ENCODE results near the gene TBXAS1.

The TBXAS1 gene

GRCh38 chr7:140005754-140006503, 176.9 kb downstream of the TBXAS1 start:
- DNase-seq, result peak; percentile 42

DNA sequence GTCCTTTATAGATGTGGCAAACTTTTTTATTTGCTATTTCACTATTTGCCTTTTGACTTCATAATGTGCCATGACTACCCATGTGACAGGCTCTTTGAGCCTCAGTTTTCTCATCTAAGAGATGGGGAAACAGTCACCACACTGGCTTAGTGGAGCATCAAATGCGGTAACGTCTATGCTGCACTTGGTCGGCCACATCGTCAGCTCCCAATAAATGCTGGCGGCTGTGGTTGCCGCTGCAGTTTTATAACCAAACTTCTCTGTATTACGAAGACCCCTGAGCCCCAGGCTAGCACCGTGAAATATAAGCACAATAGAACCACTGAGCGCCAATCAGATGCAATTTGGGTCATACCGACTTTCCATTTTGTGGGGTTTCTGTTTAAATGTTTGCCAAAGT, 177.5 kb downstream of the TBXAS1 start:
- DNase-seq, result no peak

DNA sequence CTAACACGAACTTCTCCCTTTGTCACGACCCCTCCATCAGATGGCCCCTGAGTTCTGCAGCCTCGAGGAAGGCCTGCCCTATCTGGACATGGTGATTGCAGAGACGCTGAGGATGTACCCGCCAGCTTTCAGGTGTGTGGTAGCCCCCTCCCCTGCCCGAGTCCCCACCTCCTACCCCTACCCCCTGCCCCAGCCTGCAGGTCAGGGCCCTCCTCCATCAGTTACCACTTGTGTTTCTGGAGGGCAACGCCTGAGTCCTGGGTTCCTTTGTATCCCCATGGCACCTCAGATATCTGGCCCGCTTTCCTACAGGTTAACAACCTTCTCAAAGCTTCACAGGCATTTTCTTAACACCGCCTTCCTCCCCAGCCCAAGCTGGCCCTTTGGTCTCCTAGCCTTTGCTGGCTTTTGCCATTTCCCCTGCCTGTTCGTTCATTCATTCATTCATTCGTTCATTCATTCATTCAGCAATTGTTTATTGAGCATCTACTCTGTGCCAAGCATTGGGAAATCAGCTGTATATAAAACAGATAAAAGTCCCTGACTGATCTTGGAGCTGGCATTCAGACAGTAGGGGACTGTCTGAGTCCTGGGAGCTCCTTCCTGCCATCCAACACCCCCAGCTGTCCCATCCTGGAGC, 178.1 kb downstream of the TBXAS1 start:
- DNase-seq, result no peak

GRCh38 chr7:140008755-140009610, 179.9 kb downstream of the TBXAS1 start:
- DNase-seq, result no peak

- DNase-seq, result no peak
Observed at GRCh38 chr7:140009735-140010134, 180.7 kb downstream of the TBXAS1 start.

GRCh38 chr7:140010194-140010895, 181.3 kb downstream of the TBXAS1 start:
- DNase-seq, result no peak

- DNase-seq, result no peak
Observed at GRCh38 chr7:140013676-140014075, 184.6 kb downstream of the TBXAS1 start.

DNA sequence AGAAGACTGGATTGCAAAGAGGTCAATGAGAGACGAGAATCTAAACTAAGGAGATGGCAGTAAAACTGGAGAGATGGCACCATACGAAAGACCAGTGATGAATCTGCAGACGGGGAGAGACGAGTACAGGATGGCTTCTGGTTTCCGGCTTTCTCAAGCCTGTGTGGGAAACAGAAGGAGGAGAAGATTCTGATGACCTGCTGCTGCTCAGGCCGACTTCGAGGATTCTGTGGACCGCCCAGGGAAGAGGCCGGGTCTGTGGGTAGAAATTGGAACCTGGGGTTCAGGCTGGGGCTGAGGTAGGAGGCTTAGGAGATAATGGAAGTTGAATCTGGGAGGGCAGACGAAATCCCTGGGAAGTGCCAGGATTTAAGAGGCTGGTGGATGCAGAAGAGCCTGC, 185.1 kb downstream of the TBXAS1 start:
- DNase-seq, result no peak

GRCh38 chr7:140015471-140015970, 186.5 kb downstream of the TBXAS1 start:
- DNase-seq, result no peak

GRCh38 chr7:140016540-140016939, 187.5 kb downstream of the TBXAS1 start:
- DNase-seq, result no peak

GRCh38 chr7:140017034-140017433, 188.0 kb downstream of the TBXAS1 start:
- DNase-seq, result no peak

- DNase-seq, result no peak
Observed at GRCh38 chr7:140017543-140017942, 188.5 kb downstream of the TBXAS1 start.

DNA sequence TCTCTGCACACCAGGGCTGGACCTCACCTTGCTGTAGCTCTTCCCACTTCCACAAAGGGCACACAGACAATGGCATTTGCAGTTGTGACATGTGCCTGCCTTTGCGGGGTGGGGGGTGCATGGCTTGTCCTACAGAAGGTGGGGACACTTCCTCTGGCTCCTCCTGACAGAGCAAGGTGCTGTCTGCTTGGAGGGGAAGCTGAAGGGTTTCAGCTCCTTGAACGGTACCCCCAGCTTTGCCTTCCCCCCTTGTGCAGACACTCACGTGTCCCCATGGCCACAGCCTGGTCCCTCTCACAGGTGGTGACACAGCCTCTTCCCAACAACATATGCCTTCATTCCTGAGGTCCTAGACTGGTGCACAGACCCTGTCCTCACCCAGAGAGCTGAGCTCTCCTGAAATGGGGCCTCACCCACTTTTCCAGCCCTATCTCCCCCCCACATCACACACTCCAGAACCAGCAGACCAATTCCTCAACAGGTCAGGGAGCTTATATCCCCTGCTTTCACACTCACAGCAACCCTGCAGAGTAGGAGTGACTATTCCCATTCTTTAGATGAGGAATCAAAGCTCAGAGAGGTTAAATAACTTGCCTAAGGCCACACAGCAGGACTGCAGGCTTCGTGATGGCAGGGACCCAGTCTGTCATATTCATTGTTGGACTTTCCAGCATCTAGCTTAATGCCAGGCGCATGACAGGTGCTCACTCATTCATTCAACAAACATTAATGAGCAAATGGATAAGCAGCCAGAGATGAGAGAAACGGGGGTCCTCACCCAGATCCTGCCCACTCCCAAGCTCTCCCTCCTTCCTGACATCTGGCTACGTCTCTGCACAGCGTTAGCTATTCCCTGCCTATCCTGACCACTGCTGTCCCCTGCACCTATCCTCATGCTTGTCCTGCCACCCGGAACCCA, 189.3 kb downstream of the TBXAS1 start:
- DNase-seq, result no peak

GRCh38 chr7:140019172-140019571, 190.1 kb downstream of the TBXAS1 start:
- DNase-seq, result no peak

- no peak for DNase-seq
Observed at GRCh38 chr7:140019606-140020005, 190.5 kb downstream of the TBXAS1 start.

DNA sequence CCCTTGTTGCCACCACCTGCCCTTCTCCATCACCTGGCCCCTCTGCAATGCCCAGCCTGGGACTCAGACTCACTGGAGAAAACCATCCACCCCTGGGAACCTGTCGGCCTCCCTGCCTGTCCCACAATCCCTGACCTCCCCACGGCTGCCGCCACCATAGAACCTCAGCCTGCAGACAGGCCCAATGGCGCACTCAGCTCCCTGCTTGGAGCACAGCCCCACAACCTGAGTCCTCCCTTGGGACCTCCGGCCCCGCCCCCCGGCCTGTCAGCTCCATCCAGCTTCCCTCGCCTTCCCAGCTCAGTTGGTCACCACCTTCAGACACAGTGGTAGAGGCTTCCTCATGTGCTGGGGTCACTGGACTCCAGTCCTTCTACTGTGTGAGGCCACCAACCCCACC, 192.5 kb downstream of the TBXAS1 start:
- no peak for DNase-seq

GRCh38 chr7:140022582-140023211, 193.6 kb downstream of the TBXAS1 start:
- no peak for DNase-seq

GRCh38 chr7:140023728-140024127, 194.7 kb downstream of the TBXAS1 start:
- DNase-seq, result no peak

DNA sequence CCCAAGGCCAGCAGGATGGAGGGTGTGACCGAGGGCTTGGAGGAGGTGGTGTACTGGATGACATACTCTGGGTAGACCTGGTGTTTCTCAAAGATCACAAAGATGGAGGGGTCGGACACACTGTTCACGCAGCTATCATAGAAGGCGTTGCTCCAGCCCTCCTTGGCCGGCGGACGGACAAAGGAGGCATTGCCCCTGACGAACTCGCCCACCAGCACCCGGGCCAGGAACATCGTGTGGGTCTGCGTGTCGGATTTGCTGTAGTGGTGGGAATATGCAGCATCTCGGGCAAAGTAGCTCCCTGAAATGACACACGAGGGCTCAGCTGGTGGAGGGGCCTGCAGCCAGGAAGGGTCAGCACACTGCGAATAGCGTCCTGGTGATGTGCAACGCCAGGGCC, 195.5 kb downstream of the TBXAS1 start:
- DNase-seq, result no peak

- no peak for DNase-seq
Observed at GRCh38 chr7:140025241-140025640, 196.2 kb downstream of the TBXAS1 start.

DNA sequence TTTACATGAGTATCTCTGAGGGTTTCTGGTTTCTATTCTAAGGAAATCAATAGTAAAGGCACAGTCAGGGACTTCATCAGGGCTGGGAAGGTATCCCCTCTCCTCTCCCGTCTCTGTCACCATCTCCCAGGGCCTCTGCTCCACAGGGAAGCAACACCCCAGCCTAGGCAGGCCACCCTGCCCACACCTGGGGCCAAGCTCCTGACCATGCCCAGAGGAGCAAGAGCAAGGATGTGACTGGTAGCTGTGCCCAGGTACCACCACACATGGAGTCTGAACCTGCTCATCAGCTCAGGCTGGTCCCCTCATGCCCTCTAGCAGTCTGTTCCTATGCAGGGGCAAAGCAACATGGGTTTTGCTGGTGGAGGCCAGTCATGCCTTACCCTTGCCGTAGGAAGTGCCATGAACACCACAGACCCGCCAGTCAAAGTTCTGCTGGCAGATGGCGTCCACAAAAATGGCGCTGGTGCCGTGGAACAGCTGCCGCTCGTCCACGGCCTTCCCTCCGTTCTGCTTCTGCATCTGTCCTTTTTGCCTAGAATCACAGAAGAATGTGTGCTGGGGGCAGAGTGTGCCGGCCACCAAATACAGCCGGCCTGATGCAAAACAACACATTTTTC, 196.9 kb downstream of the TBXAS1 start:
- no peak for DNase-seq

All from OCI-M1 (cell line).